Measurements from ENCODE around the gene FAM78A.

FAM78A gene

GRCh38 chr9:131302244-131303075 lies 26.1 kb upstream of the FAM78A start:
- no peak for DNase-seq (ENCODE audit: low read depth)

- no peak for DNase-seq (ENCODE audit: low read depth)
Measured at GRCh38 chr9:131300444-131300843, 24.1 kb upstream of the FAM78A start.

GRCh38 chr9:131299961-131300347 lies 23.6 kb upstream of the FAM78A start:
- no peak for DNase-seq (ENCODE audit: low read depth)

- DNase-seq (ENCODE audit: low read depth): no peak
Measured at GRCh38 chr9:131299346-131299960, 23.1 kb upstream of the FAM78A start.

GRCh38 chr9:131298816-131299215 lies 22.5 kb upstream of the FAM78A start:
- DNase-seq (ENCODE audit: low read depth): no peak

- DNase-seq (ENCODE audit: low read depth): no peak
Measured at GRCh38 chr9:131298341-131298740, 22.0 kb upstream of the FAM78A start.

GRCh38 chr9:131297903-131298302 lies 21.6 kb upstream of the FAM78A start:
- no peak for DNase-seq (ENCODE audit: low read depth)

GRCh38 chr9:131296906-131297500 lies 20.7 kb upstream of the FAM78A start:
- DNase-seq (ENCODE audit: low read depth): no peak

- no peak for DNase-seq (ENCODE audit: low read depth)
Measured at GRCh38 chr9:131296460-131296859, 20.1 kb upstream of the FAM78A start.

GRCh38 chr9:131292937-131293336 lies 16.6 kb upstream of the FAM78A start:
- DNase-seq (ENCODE audit: low read depth): no peak

GRCh38 chr9:131291795-131292315 lies 15.5 kb upstream of the FAM78A start:
- DNase-seq (ENCODE audit: low read depth): no peak

GRCh38 chr9:131290767-131291370 lies 14.6 kb upstream of the FAM78A start:
- DNase-seq (ENCODE audit: low read depth): no peak

GRCh38 chr9:131290036-131290766 lies 13.9 kb upstream of the FAM78A start:
- no peak for DNase-seq (ENCODE audit: low read depth)

GRCh38 chr9:131289301-131290035 lies 13.2 kb upstream of the FAM78A start, which contains the start of gene PLPP7:
Gene PLPP7, plus strand, starts transcription at chr9:131289723. Its CDS starts 275 bp downstream, at chr9:131289998.
- peak; percentile 83 for DNase-seq (ENCODE audit: low read depth)

GRCh38 chr9:131288217-131288616 lies 11.9 kb upstream of the FAM78A start:
- DNase-seq (ENCODE audit: low read depth): no peak

- no peak for DNase-seq (ENCODE audit: low read depth)
Measured at GRCh38 chr9:131287359-131287758, 11.0 kb upstream of the FAM78A start.

GRCh38 chr9:131284856-131285255 lies 8.5 kb upstream of the FAM78A start:
- no peak for DNase-seq (ENCODE audit: low read depth)

- DNase-seq (ENCODE audit: low read depth): no peak
Measured at GRCh38 chr9:131282688-131283422, 6.5 kb upstream of the FAM78A start.

- DNase-seq (ENCODE audit: low read depth): no peak
Measured at GRCh38 chr9:131282175-131282574, 5.9 kb upstream of the FAM78A start.
